ENCODE data around the gene C22orf39.

The C22orf39 gene

GRCh38 chr22:19447330-19448075 is at the start of gene C22orf39:
Gene C22orf39, minus strand, starts transcription at chr22:19447711. Its CDS starts 23 bp downstream, at chr22:19447688.
- DNase-seq (ENCODE audit: low read depth): peak; percentile 94

GRCh38 chr22:19497245-19497644 is 49.7 kb upstream of the C22orf39 start:
- peak; percentile 77 for DNase-seq (ENCODE audit: low read depth)

DNA sequence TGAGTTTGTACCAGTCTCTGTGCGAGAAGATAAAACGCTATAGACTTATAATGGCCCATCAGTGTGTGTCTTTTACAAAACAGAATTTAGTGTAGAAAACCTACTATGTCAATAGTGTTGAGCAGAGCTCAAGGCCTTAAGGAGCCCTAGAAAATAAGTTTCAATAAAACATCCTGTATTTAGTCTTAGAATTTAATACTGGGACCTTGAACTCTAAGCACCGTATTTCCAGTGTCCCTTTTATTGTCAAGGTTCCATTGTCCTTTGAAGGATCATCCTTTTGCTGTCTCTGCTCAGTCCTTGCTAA is 48.8 kb upstream of the C22orf39 start:
- DNase-seq (ENCODE audit: low read depth): no peak

DNA sequence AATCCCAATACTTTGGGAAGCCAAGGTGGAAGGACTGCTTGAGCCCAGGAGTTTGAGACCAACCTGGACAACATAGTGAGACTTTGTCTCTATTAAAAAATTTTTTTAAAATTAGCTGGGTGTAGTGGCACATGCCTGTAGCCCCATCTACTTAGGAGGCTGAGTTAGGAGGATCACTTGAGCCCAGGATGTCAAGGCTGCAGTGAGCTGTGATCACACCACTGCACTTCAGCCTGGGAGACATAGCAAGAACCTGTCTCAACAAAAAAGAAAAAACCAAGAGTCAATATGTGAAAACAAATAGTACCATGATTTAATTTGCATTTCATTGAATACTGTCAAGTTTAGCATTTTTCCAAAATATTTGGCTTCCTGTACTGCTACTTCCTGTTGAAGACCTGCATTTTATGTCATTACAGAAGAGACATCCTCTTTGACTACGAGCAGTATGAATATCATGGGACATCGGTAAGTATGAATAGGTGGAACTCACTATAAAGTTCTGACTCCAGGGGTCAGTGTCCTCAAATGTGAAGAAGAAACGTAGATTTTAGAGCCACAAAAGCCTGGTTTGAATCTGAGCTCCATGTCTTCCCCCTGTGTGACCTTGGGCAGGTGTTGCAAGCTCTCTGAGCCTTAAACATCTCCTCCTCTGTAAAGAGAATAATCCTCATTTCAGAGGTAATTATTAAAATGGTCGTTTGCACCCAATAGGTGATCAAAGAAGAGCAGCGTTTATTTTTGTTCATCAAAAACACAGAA is 48.2 kb upstream of the C22orf39 start:
- DNase-seq (ENCODE audit: low read depth): peak; percentile 37

DNA sequence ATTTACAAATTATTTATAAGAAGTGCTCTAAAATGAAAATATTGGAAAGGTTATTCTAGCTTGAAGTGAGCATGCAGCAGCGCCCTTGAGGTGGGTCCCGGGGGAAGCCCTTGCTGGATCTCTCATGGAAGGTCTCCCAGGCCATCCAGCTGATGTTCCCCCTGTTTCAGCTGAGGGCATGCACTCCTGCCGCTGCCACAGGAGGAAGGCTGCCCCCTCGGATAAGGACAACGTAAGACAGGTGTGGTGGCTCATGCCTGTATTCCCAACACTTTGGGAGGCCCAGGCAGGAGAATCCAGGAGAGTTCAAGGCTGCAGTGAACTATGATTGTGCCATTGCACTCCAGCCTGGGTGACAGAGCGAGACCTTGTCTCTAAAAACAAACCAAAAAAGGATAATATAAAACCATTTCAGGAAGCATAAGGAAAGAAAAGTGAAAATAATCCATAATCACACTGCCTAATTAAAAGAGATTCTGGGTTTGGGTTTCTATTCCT is 47.2 kb upstream of the C22orf39 start:
- no peak for DNase-seq (ENCODE audit: low read depth)

DNA sequence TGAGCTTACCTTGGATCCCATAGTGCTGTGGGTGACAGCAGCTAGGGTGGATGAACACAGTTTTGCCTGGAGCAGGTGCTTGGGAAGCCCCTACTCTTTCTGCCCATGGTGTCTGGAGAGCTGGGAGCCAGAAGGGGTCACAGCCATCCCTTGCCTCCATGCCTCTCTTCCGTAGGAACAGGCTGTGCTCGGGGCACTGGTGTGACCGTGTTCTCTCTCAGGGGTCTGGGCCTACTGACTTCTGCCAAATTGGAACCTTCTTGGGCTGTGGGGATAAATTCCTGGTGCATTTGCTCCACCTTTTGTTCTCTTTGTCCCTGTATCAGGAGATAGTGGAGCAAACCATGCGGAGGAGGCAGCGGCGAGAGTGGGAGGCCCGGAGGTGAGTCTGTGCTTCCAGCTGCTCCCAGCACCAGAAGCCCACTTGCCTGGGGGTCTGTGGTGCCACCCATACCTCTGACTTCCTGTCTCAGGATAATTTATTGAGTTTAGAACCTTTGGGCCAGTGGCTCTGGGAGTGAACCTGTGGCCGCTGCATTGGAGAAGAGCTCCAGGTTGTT is 46.6 kb upstream of the C22orf39 start:
- no peak for DNase-seq (ENCODE audit: low read depth)

DNA sequence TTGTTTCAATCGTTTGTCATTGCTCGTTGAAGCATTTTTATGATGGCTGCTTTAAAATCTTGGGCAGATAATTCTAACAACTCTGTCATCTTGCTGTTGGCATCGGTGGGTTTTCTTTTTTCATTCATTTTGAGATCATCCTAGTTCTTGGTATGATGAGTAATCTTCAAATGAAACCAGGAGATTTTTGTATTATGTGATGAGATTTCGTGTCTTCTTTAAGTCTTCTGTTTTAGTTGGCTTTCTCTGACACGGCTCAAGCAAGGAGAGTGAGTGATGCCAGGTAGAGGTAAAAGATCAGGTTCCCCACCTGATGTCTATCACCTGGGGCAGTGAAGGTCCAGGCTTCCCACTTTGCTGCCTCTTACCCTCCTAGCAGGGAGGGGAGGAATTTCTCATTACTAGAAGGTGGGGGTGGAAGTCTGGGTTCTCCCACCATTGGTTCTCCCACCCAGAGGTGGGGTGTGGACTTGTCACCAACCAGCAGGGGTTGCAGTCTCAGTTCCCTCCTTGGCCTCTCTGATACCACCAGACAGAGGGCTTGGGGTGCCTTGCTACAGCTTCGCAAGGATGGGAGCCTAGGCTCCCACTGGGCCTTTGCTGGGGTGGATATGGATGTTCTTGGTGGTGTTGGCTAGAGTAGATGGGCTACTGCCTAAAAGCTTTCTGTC is 45.1 kb upstream of the C22orf39 start:
- no peak for DNase-seq (ENCODE audit: low read depth)

- no peak for DNase-seq (ENCODE audit: low read depth)
Observed at GRCh38 chr22:19490628-19491230, 43.2 kb upstream of the C22orf39 start.

DNA sequence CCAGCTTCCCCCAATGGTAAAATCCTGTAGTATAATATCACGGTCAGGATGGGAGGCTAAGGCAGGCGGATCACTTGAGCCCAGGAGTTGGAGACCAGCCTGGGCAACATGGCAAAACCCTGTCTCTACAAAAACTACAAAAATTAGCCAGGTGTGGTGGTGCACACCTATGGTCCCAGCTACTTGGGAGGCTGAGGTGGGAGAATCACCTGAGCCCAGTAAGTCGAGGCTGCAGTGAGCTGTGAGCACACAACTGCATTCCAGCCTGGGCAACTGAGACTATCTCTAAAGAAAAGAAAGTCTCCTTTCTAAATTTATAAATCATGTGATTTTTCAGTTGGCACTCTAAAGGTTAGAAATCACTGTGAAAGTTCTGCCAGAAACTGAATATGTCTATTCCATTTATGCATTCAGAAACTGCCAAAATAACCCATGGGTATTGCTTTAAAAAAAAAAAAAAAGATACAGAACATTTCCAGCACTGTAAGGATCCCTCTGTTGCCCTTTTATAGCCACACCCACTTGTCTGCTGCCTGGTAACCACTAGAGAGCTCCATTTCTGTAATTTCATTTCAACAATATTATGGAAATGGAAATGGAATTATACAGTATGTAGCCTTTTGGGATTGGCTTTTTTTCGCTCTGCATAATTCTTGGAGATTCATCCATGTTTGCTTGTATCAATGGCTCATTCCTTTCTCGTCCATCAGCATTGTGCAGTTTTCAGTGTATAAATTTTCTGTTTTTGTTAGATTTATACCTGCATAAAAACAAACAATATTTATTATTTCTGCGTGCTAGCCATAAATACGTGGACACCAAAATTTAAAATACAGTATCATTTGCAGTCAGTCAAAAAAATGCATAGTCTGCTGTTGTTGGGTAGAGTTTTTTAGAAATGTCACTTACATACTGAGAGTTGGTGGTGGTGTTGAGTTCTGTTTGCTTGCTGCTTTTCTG is 41.7 kb upstream of the C22orf39 start:
- DNase-seq (ENCODE audit: low read depth): peak; percentile 34

DNA sequence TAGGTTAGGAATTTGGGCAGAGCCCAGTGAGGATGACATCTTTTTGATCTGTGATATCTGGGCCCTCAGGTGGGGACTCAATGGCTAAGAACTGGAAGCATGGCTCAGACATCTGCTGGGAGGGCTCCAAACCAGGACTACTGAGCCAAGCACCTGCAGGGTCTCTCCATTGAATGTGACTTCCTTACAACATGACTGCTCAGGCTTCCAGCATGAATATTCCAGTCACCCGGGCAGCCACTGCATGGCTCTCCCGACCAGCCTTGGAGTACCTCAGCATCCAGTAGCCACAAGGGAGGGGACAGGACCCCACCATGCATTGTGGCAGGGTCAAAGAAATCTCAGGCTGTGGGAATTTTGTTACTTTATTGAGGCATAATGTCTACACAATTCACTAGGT is 40.8 kb upstream of the C22orf39 start:
- no peak for DNase-seq (ENCODE audit: low read depth)

GRCh38 chr22:19483481-19484244 is 36.2 kb upstream of the C22orf39 start:
- peak; percentile 74 for DNase-seq (ENCODE audit: low read depth)

- no peak for DNase-seq (ENCODE audit: low read depth)
Observed at GRCh38 chr22:19482297-19482696, 34.8 kb upstream of the C22orf39 start.

GRCh38 chr22:19480789-19481188 is 33.3 kb upstream of the C22orf39 start:
- DNase-seq (ENCODE audit: low read depth): no peak

DNA sequence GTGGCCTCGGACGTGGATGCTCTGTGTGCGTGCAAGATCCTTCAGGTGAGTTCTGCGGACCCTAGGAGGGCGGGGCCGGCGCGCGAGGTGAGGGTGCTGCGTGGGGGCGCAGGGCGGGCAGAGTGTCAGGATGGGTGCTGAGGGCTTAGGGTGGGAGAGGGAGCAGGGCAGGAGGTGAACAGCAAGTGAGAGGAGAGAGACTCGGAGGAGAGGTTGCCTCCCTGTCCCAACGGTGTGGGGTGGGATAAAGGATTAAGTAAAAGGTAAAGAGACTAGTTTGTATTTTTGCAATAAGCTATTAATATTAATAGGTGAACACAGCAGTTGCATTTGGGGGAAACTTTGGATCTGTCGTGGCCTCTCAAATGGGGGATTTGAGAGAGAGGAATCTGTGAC is 32.7 kb upstream of the C22orf39 start:
- DNase-seq (ENCODE audit: low read depth): no peak

GRCh38 chr22:19479355-19480172 is 32.1 kb upstream of the C22orf39 start, which contains the start of gene CDC45:
Gene CDC45, plus strand, starts transcription at chr22:19479920. Its CDS starts 49 bp downstream, at chr22:19479969.
- DNase-seq (ENCODE audit: low read depth): peak; percentile 99

DNA sequence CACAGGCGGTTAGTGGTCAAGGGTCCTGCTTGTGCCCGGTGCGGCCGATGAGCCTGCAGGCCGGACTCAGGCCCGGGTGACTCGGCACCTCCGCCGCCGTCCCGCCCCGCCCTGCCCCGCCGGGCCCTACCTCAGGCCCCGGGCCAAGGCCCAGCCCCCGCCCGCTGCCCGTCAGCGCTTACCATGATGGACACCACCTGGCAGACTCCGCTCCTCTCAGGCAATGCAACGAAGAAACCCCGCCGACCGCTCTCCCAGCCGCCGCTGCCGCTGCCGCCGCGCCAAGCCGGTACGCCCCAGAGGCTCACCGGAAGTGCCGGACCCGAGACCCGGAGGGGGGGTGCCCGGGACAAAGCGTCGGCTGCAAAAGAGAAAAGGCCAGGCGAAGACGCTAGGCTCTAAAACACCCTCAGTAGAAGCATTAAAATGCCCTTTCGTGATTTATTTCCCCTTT is 31.4 kb upstream of the C22orf39 start, which contains the start of gene UFD1:
TSS of gene UFD1 (minus strand) at position 293 of the 454 bp plus-strand sequence. CDS start at position 185, 108 bp downstream.
- peak; percentile 81 for DNase-seq (ENCODE audit: low read depth)

DNA sequence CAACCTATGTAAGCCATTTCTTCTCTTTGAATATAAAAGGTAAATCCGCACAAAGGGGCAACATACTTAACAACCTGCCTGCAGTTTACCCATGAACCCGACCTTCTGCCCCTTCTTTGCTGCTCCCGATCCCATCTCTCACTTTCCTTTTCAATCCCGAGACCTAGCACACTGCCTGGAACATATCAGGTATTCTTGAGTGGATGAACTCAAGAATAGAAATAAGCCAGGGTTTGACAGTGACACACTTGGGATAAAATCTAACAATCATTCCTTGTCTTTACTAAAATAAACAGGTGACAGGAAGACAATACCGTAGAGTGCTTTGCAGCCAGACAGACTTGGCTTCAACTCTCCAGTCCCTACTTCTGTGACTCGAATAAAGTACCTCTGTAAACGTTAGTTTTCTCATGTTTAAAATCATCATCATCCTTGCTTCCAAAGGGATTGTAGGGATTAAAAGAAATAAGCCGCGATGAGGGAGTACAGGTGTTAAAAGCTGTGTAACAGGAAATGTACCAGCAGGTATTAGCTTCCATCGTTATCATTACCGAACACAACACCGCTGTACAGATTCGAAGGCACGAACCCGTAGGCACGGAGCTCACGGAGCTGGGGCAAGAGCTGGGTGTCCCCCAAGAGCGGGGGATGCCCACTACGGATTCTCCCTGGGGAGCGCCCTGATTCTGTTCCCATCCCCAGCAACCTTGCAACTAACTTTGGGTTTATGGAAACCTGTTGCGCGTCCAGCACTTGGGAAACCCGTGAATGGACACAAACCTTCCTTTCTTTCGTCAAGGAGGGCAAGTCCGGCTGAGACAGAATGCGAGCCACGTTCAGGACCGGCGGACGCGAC is 30.8 kb upstream of the C22orf39 start:
- DNase-seq (ENCODE audit: low read depth): no peak

Data from ELR (cell line).